BJ (cell line): Measurements from ENCODE around the gene TNIP1. TPM values are rescaled to one million over a fixed set of nuclear protein-coding genes. Genes with fewer than 3 reads are reported as not detected.

Experiments
- CTCF ChIA-PET: fragments of 350-600 bp; formaldehyde crosslinking; extraction: SDS; loops from one replicate; lab custom pipeline; 2021; ENCODE audit warnings: antibody characterized with exemption, inconsistent platforms; lab: Yijun Ruan, JAX
- POLR2A ChIA-PET: fragments of 300-600 bp; sonication (Branson Sonifier 250); formaldehyde crosslinking; extraction: SDS; loops from one replicate; lab custom pipeline; 2021; ENCODE audit warnings: antibody characterized with exemption; lab: Charles Lee
- DNase-seq: peaks from one replicate; pipeline ENCODE4 v3.0.0-alpha.2; 2011; ENCODE audit warnings: low read depth
- H3K27me3 ChIP-seq: 2 replicates; pipeline ENCODE4 v1.6.0; 2011; ENCODE audit warnings: low read length; ENCODE audit not compliant: control insufficient read depth, insufficient read depth
- H3K36me3 ChIP-seq: 2 replicates; pipeline ENCODE4 v1.5.1; 2011; ENCODE audit warnings: low read length; ENCODE audit not compliant: control insufficient read depth, insufficient read depth
- H3K4me3 ChIP-seq: 2 replicates; pipeline ENCODE4 v1.5.1; 2011; ENCODE audit warnings: low read depth, mild to moderate bottlenecking, control low read depth, low read length
- CTCF ChIP-seq: IDR thresholded peaks from 2 replicates; pipeline ENCODE4 v1.5.1; 2011; ENCODE audit warnings: low read depth, mild to moderate bottlenecking, control low read depth, inconsistent platforms, low read length, moderate library complexity; ENCODE audit not compliant: insufficient read depth
- polyA plus RNA-seq: library from polyadenylated mRNA; depleted of rRNA; stranded (reverse); fragments of >200 nt; gene quantifications from 2 replicates; pipeline ENCODE4 v1.2.3, GENCODE V29; 2011

Gene TNIP1
- polyA plus RNA-seq, 1 experiment: 80.8 TPM

DNA sequence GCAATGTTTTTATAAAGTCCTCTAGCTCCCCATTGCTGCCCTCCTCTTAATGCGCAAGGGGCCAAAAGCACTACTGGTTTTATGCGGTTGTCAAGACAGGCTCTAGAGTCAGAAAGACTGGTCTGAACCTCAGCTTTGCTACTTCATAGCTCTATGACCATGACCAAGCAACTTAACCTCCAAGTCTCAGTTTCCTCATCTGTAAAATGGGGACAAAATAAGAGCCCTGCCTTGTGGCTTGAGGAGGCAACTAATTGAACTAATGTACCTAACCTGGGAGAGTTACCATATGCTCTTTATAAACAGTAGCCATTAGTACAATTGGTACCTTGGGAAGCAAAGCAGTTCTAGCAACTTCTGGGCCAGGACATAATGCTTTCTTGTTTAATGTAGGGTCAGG lies 40.3 kb upstream of the TNIP1 start:
- ChIA-PET CTCF (interaction anchor here (1.0 to 24.0 kb wide), 4 partner anchors 9 to 80 kb away, joined by 3 to 519 read pairs (median 94); no protein-coding TSS in a partner anchor), POLR2A (no interaction called here)
- DNase-seq: no peak
- Histone ChIP-seq H3K36me3 (peaks cover 59% of the 10 kb centered on the region), H3K27me3 (no peaks in the 10 kb centered on the region), H3K4me3 (no peak overlapping the region)
- no peak for TF ChIP-seq CTCF

DNA sequence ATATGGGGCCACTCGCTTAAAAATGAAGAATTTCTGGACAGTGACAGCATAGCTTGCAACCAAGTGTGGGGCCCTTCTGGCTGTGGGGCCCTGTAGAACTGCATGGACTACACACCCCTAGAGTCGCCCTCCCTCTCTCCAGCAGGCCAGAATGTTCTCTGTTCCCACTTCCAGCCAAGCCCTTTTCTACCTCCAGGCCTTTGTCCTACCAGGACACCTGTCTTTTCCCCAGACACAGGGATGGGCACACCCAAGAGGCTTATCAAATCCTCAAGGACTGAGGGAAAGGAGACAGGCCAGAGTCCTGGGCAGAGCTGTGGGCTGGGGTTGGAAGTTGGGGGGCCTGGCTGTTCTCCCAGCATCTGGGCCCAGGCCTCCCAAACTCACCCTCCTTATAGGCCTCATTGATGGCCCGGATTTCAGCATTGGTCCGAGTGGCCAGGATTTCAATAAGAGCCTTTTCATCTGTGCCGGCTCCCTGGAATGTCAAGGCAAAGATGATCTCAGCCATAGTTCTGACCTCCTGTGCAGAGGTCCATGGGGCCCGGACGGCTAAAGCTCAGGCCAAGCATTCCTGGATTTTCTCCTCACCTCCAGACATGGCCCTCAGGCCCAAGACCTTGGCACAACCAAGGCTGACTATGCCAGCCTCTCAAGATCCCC lies 38.2 kb upstream of the TNIP1 start:
- Histone ChIP-seq H3K27me3 (no peaks in the 10 kb centered on the region), H3K36me3 (peaks cover 50% of the 10 kb centered on the region), H3K4me3 (no peak overlapping the region)
- POLR2A ChIA-PET: no interaction called here
- no peak for DNase-seq
- CTCF ChIA-PET: interaction anchor here (7.4 to 24.0 kb wide), 3 partner anchors 8 to 67 kb away, joined by 84 to 519 read pairs (median 89); no protein-coding TSS in a partner anchor
- no peak for TF ChIP-seq CTCF

DNA sequence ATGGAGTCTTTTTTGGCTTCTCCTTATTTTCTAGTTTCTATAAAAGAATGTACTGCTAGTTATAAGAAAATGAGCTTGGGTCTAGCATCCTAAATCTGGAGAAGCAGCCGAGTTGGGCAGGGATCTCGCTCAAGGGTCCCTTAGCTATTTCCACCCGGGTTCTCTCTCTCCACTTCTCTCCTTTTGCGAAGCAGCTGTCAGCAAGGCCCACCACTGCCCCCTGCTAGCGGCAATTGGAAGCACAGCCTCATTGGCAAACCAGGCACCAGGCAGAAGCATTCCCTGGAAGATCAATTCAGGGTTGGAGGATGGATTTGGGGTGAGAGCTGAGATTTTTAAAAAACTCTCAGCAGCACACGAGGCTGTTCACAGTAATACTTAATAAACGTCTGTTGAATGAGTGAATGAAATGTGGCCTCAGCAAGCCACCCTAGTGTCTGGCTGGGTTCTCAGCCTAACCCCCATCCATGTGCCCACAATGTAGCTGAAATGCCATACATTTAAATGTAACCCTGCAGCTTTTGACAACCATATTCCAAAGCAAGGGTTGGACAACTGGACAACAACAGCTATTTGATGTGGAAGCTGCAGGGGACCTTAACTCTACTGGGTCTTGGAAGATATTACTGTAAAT lies 34.6 kb upstream of the TNIP1 start:
- DNase-seq: no peak
- ChIA-PET POLR2A (interaction anchor here (0.6 to 0.9 kb wide), 2 partner anchors 42 to 358 kb away, joined by 3 to 7 read pairs; partner anchors contain the start of gene ANXA6), CTCF (interaction anchor here (0.7 to 24.0 kb wide), 36 partner anchors 10 to 314 kb away, joined by 3 to 519 read pairs (median 6); partner anchors contain the start of genes ANXA6, GPX3 and TNIP1)
- TF ChIP-seq CTCF: peak; percentile 98
- H3K36me3 ChIP-seq: peaks cover 26% of the 10 kb centered on the region
- H3K27me3 ChIP-seq: no peaks in the 10 kb centered on the region
- H3K4me3 ChIP-seq: no peak overlapping the region

DNA sequence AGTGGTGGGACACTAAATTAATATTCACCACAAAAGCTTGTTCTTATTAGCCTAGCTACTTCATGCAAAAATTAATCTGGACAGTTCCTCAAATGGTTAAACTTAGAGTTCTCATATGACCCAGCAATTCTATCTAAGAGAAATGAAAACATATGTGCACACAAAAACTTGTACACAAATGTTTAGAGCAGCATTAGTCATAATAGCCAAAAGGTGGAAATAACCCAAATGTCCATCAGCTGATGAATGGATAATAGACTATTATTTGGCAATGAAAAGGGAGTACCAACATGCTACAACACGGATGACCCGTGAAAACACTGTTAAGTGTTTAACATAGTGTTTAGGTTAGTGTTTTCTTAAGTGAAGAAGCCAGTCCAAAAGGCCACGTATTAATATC lies 32.8 kb upstream of the TNIP1 start:
- ChIA-PET POLR2A (no interaction called here), CTCF (interaction anchor here (0.6 to 24.0 kb wide), 10 partner anchors 13 to 668 kb away, joined by 3 to 519 read pairs (median 32); no protein-coding TSS in a partner anchor)
- H3K36me3 ChIP-seq: peaks cover 30% of the 10 kb centered on the region
- TF ChIP-seq CTCF: no peak
- no peaks in the 10 kb centered on the region for H3K27me3 ChIP-seq
- no peak overlapping the region for H3K4me3 ChIP-seq
- DNase-seq: no peak

GRCh38 chr5:151110992-151111391 lies 30.2 kb upstream of the TNIP1 start:
- Histone ChIP-seq H3K27me3 (no peaks in the 10 kb centered on the region), H3K36me3 (peaks cover 33% of the 10 kb centered on the region), H3K4me3 (no peak overlapping the region)
- ChIA-PET CTCF (interaction anchor here (1.1 to 24.0 kb wide), 3 partner anchors 40 to 59 kb away, joined by 3 to 519 read pairs (median 89); no protein-coding TSS in a partner anchor), POLR2A (no interaction called here)
- DNase-seq: no peak
- no peak for TF ChIP-seq CTCF
